HG03025 (cell line): Measurements from ENCODE around the gene PCARE.

Source experiments
- ATAC-seq: cut with Tn5 transposase; IDR thresholded peaks from one replicate; pipeline ENCODE4 v1.9.1; 2021; ENCODE audit warnings: mild to moderate bottlenecking, moderate library complexity; ENCODE audit not compliant: unreplicated experiment, low FRiP score

The PCARE gene

DNA sequence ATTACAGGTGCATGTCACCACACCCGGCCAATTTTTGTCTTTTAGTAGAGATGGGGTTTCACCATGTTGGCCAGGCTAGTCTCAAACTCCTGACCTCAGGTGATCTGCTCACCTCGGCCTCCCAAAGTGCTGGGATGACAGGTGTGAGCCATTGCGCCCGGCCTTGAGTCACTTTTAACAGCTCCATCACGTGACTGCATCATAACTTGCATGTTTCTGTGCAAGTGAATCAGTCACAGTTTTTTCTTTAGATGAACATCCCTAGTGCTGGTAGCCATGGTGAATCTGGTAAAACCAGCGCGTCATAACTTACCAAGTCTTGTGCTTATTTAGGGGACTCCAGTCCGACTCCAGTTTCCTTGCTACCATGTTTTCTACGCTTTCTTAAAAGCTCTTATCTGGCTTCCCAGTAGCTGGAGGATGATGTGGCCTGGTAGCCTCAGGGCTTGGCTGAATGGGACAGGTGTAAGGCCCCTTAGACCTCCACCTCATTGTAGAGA, 33.1 kb downstream of the PCARE start:
- ATAC-seq, result no peak

DNA sequence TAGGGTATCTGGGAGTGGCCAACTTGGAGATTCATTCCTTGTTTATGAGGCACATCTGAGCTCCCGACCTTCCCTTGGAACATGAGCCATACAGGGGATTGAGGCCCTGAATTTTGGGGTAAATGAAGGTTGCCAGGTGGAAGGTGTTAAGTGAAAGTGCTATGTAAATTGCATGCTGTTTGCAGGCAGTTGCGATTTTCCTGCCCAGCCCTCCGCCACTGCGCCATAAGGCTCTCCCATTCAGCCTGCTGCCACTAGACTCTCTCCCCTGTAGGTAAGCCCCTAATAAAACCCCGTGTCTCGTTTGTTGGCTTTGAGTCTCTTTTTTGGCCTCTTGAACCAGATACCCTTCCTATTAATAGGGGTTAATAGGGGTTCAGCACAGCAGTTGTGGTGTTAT, 33.8 kb downstream of the PCARE start:
- ATAC-seq, result no peak

DNA sequence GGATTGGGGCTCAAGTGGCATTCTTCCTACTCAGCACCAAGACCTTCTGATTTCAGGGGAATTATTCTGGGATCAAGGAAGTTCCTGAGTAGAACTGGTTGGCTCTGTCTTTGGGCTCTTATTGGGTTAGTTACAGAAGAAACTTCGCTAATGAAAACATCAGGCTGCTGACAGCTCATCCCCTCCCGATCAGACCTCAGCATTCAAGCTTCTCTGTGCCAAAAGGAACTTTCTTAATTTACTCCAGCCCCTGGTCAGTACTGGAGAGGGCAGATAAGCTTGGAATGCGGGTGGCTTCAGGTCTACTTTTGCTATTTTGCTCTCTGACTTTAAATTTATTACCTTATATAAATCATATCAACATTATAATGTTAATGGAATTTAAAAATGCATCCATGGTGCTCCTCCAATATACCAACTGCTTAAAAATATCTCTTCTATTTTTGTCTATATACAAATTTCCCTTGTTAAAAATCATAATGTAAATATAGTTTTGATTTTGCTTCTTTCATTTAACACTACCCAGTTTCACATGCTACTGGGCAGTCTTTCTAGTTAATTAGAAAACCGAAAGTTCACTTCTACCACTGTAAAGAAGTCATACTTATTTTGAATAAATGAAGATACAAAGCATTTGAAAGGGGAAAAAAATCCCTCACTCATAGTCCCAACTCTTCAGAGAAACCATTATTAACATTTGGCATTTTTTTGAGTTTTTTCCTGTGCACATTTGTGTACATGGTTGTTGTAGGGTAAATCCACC, 34.4 kb downstream of the PCARE start:
- ATAC-seq, result no peak

DNA sequence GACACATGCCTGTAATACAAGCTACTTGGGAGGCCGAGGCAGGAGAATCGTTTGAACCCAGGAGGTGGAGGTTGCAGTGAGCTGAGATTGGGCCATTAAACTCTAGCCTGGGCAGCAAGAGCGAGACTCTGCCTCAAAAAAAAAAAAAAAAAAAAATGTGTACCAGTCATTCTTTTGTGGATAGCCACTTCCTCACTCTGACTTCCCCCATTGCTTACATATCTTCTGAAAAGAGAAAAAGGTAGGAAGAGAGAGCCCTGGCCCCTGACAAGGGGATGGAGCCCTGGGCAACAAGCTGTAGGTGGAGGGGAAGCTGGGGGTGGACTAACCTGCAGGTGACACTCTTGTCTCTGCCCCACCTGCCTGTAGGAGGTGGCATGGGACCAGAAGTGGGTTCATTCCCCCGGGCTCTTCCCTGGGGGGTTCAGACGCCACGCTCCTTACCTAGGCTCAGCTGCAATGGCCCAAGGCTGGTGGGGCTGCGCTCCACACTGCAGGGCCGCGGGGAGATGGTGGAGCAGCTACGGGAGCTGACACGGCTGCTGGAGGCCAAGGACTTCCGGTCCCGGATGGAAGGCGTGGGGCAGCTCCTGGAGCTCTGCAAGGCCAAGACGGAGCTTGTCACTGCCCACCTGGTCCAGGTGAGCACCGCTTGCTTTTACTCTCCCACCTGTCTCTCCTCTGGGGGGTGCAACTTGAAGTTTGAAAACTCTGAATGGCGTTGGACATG, 39.1 kb downstream of the PCARE start:
- no peak for ATAC-seq

DNA sequence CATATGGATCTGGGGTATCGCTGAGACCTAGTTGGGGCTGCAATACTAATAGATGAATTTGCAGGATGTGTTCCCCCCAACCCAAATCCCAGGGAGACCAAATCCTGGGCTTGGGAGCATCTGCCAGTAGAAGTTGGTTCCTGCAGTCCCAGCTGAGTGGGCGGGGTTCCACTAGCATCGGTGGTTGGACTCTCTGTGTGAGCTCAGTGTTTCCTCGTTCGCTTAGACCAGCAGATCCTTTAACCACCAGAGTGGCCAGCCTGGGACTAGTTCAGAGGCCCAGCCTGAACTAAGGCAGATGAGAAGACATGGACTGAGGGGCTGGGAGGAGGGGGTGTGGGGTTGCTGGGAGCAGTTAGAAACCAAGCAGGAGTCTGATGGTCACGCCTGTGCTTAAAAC, 40.7 kb downstream of the PCARE start:
- ATAC-seq, result no peak

DNA sequence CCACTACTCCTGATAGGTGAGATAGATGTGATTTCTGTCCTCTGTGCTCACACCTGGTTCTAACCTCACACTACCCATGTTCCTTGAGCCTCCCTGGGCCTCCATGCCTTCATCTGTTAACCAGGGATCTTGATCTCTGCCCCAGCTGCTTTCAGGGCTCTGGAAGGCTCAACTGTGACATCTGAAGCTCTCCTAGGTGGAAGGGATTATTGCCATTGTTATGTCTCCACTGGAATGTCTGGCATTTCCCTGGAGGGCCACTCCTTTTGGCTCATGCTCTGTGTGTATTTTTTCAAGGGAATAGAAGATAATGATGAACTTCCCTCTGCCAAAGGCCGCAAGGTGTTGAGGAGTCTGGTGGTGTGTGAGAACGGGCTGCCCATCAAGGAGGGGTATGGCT, 41.2 kb downstream of the PCARE start:
- ATAC-seq, result no peak

DNA sequence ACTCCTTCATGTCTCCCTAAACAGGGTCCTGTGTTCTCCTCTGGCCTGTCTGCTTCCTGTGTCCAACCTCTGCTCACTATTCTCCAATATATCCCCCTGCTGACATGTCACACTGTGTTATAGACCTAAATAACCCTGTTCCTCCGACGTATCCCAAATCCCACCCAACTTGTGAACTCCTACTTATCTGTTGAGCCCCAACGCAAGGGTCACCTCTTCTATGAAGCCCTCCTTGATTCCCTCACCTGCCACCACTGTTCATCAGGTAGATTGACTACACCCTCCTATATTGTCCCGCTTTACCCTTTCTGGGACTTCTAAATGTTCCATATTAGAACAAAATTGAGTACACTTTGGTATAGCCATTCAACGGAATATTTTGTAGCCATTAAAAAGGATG, 42.1 kb downstream of the PCARE start:
- no peak for ATAC-seq

DNA sequence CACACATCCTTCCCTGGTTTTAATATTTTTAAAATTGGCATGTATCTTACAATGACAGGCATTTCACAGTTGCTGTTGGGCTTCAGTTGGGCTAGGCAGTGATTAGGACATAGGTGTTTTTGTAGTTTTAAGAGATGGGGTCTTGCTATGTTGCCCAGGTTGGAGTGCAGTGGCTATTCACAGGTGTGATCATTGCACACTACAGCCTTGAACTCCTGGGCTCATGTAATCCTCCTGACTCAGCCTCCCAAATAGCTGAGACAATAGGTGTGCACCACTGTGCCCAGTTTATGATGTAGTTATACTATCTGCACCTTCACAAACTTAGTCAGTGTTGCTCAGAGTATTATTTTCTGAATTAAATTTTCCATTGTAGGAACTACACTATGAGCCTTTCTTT, 43.3 kb downstream of the PCARE start:
- ATAC-seq, result no peak

DNA sequence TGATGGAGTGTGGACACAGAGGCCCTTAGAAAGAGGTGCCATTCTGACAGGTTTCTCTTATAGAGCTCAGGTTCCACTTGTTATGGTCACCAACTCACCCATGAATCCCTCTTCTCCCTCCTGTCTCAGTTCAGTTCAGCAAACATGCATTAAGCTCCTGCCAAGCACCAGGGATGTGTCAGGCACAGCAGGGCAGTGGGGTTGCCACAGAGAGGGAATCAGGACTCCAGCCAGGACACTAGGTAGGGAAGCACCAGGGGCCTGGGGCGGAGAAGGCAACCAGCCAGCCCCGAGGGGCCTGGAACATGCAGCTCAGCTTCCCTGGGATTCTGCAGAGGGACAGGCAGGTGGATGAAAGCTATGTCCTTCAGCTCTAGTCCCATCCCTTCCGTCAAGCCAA, 48.6 kb downstream of the PCARE start:
- no peak for ATAC-seq

DNA sequence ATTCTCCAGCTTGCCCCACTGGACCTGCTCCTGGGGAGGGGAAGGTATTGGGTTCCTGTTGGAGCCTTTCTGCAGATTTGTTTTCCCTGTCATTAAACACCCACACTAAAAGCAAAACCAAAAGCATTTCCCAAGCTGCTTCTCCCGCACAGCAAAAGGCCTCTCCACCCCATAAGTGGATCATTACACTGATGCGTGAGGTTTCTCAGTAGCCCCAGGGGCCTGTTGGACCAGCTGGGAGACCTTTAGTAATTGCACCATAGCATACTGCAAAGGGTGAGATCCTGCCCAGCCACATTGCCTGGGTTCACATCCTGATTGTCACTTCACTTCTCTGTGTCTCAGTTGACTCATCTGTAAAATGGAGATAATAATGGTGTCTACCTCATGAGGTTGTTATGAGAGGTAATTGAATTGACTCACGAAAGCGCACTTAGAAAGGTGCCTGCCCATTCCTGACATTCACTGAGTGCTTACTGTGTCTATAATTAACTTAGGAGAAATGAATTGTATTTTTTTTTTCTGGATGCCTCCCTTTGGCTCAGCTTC, 49.4 kb downstream of the PCARE start:
- no peak for ATAC-seq

DNA sequence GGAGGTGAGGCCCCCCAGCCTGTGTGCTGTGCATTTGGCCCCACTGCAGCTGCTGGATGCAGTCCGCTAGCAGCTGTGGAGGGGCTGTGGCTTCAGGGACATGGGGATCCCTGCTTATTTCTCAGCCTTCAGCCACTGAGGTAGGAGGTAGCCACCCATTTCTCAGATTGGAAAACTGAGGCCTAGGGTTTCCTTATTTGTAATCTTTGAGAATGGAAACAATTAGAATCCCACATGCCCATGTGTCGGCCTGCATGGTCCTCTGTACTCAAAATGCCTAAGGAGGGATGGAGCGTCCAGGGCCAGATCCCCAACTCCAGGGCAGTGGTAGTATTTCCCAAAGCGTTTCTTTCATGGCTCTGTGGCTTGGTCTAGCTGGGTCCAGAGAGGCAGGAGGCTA, 51.1 kb downstream of the PCARE start:
- no peak for ATAC-seq

DNA sequence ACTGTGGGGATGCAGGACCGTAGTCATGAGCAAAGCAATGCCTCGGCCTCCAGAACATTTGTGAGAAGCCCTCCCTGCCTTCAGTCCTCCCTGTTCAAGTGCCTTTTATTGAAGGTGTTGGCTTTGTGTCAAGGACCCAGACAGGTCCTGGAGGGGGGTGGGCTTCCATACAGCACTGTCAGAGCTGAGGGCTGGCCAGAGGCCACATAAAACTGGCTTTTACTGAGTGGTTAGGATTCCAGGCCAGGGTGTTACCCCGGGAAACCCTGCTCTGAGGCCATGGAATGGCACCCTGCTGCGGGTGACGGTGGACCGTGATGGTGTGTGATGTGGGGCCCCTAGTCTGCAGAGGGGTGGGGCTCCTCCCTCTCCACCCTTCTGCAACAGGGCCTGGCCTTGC, 51.6 kb downstream of the PCARE start:
- ATAC-seq, result no peak

DNA sequence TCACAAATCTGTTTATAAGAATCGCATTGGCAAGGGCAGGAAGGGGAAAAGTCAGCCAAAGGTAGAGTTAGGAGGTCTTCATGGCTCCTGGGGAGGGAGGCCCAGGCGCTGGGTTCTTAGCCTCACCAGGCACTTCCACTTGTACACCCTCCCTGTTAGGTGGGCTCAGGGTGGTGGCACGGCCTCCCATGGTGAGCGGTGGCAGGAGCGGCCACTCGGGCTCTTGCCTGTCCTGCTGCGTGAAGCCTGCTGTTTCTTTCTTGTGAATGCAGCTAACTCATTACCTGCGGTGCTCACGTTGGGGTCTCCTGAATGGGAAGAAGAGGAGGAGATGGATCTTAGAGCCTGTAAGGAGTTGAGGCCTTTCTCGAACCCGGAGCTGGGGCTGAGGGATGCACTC, 52.4 kb downstream of the PCARE start:
- no peak for ATAC-seq

DNA sequence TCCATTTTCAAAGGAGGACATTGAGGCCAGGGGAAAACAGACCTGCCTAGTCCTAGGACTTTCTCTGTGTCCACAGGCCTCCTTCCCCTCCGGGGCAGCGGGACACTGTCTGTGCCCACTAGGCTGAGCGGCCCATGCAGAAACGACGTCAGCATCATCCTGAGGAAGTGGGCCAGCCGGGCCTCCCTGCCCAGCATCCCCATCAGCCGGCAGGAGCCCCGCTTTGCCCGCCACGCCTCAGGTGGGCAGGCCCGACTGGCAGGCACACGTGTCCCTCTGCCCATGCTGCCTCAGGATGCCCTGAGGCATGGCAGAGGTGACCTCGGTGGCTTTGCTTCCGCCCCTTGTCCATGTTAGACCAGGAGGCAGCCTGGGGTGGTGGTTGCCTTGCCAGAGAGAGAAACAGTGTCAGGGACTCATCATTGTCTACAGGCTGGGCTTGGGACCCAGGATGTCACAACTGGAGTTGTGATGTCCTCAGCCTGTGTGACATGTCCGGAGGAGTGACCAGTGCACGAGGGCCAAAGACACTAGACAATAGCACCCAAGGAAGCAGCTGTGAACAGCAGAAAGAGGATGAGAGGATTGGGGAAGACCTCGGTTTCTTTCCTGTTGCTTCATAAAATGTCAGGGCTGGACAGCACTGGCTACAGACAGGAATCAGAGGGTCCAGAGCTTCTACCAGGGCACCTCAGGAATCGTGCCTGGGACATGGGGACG, 56.4 kb downstream of the PCARE start:
- no peak for ATAC-seq

DNA sequence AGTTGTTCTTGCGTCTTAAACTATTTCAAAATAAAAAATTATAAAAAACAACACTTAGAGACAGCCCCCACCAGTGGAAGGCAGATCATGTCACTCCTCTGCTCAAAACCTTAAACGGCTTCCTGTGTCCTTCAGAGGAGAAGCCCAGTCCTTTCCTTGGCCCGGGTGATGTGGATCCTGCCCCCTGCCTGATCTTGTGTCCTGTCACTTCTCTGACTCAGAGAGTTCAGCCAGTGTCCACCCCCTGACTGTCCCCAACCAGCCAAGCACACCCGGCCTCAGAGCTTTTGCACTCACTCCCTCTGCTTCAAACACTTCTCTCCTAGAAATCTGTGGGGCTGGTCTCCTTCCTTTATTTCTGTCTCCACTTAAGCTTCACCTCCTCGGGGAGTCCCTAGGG, 57.8 kb downstream of the PCARE start:
- no peak for ATAC-seq

DNA sequence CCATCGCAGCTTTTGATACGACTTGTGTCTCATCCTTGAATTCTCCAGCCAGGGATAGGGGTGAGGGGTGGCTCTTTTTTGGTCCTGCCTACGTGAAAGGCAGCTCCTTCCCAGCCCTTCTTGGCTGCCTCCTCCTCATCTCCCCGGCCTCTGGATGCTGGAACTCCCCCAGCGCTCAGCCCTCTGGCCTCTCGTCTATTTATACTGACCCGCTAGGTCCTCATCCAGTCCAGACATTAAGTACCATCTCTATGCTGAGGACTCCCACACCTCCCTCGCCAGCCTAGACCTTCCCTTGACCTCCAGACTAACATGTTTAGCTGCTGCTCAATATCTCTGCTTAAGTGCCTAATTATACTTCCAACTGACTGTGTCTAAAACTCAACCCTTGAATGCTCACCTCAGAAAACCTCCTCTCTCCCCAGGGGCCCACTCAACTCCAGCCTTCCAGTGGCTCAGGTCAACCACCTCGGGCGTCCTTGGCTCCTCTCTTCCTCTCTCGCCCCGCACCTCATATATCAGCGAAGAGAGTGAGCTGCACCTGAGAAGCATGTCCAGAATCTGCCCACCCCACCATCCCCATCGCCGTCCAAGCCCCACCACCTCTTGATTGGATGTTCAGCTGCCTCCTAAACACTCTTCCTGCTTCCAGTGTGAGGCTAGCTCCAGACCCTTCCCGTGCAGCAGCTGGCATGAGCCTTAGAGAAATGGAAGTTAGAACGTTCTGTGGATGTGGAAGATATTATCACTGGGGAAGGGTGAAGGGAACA, 58.4 kb downstream of the PCARE start:
- ATAC-seq, result no peak

DNA sequence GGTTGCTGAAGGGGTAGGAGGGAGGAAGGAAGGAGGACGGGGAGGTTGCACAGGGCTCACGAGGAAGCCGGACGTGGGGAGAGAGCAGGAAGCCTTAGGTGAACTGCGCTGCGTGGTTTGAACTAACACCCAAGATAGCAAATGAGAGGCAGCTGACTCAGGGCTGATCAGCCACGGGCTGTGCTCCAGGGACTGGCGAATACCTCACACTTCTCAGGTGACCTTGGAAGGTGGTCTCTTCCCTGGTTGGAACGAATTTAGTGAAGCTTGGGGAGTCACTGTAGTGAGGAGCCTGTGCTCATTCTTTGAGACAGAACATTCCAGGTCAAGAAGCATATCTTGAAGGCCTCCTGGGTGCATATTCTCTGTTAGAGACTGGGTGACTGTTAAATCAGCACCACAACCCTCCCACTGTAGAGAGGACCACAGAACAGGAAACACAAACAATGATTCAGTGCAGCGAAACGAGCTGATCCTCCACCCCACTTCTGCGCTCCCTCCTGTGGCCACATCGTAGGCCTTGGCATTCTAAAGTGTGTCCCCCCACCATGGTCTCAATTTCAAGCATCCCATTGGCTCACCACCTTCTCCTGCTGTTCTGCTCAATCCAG, 59.4 kb downstream of the PCARE start:
- no peak for ATAC-seq

DNA sequence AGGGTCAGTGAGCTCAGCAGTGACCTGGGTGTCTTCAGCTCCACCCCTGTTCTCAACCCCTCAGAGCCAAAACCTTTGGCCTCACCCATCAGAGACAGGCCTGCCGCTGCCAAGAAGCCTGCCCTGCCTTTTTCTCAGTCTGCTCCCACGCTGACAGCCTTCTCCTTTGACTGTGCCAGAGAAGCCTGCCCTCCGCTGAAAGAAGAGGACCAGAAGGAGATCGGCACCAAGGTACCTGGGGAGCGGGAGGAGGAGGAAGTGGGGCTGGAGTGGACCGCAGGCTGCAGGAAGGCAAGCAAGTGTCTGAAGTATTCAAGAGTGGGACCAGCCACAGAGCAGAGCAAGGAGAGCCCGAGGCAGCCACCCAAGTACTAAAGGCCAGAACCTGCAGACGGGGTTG, 60.0 kb downstream of the PCARE start:
- no peak for ATAC-seq

DNA sequence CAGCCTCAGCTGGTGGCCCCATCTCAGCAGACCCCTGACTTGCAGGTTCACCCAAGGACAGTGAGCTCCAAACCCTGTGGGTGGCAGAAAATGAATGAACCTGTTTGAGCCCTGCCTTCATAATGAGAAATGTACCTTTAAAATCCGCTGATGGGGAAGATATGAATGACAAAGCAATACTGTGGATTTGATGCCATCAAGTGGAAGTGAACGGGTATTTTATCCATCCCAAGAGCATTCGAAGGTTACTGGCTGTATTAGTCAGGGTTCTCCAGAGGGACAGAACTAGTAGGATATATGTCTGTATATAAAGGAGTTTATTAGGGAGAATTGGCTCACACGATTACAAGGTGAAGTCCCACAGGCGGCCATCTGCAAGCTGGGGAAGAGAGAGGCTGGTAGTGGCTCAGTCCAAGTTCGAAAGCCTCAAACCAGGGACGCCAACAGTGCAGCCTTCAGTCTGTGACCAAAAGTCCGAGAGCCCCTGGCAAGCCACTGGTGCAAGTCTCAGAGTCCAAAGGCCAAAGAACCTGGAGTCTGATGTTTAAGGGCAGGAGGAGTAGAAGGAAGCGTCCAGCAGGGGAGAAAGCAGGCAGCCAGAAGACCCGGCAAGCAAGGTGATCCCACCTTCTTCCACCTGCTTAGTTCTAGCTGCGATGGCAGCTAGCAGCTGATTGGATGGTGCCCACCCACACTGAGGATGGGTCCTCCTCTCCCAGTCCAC, 61.1 kb downstream of the PCARE start:
- no peak for ATAC-seq
